HL-60/S4 treated with phorbol 12-myristate 13-acetate at 8.2 ng/mL for 4 days and 3 days (cell line): ENCODE results near the gene NPAS2.

Experiments used
- in situ Hi-C: fragments of 300-500 bp; cut with MboI; formaldehyde crosslinking; loops from 2 replicates; pipeline ENCODE4 v1.15.0; 2022; ENCODE audit warnings: low sequenced_read_pairs

NPAS2 gene

DNA sequence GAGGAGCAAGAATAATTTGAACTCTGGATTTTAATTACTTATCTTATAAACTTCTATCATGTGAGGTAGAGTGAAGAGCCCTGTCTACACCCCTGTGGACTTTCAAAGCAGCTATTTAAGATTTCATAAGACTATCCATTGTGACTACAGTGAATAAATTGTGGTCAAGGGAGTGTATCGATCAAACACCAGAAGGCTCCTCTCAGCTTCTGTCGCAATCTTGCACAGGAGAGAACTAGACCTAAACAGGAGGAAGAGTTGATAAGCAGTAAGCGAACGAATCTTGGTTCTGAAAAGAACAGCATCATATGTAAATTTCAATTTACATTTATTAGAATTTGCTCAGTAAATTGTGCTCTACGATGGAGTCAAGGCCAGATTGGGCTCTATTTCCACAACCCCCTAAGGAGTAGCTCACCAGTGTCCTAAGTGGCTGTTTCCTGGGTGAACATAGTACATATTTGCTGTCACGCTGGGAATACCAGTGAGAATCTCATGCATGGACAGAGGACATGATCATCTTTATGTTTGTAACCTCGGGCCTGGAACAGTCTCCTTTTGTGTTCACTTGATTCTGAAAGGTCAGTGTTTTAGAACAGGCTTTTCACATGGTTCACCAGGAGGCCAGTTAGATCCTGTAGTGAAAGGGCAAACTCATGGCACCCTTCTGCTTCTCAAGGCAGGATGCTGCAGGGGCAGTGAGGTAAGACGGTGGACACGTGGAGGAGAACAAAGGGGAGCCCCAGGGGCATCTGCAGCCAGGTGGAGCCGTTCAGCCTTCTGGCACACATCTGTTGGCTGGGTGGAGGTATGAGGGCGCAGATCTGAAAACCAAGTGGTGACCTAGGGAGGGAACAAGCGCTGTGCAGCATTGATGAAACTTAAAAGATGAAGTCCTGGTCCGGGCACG lies 33.3 kb downstream of the NPAS2 start:
- in situ Hi-C loops: no loop called here

DNA sequence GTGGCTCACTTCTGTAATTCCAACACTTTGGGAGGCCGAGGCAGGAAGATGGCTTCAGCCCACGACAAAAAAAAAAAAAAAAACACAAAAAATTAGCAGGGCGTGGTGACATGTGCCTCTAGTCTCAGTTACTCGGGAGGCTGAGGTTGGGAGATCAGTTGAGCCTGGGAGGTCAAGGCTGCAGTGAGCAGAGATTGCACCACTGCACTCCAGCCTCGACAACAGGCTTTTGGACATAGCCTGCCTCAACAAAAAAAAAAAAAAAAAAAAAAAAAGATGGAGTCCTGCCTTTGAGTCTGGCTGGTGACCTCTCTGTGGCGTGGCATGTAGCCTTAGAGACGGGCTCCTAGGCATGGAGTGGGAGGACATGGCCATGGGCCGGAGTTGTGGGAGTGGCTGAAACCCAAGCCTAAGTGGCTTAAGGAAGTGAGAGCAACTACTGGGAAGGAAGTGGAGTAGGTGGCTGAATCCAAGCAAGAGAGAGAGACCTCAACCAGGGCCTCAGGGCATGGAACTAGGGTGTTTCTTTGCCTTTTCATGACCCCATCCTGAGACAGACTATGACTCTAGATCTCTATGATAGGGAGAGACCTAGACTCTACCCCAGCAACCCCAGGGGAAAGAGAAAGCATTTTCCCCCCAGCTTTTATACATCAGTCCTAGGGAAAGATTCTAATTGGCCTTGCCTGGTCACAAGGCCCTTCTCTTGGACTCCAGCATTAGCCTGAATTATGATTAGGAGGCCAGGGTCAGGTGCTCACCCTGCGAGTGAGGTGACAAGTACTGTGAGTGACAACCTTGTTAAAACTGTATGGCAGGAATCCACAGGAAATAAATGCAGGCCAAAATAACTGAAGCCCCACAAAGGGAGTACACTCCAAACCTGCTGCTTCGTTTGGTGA lies 34.2 kb downstream of the NPAS2 start:
- in situ Hi-C loops: no loop called here

DNA sequence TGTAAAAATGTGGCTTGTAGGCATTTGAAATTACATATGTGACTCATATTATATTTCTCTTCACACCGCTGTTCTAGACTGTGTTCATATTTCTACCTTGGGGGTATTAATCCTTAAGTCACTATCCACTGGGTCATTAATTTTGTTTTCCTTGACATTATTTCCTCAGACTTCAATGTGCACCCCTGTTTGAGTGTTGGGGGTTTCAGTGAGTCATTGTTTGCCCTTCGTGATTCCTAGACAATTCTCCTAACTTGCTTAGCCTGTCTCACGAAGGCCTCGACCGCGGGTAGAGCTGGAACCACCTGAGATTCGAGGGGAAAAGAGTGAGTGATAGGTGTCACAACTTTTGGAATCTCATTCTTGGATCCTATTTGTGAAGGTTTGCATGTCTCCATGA lies 35.1 kb downstream of the NPAS2 start:
- in situ Hi-C loops: no loop called here

DNA sequence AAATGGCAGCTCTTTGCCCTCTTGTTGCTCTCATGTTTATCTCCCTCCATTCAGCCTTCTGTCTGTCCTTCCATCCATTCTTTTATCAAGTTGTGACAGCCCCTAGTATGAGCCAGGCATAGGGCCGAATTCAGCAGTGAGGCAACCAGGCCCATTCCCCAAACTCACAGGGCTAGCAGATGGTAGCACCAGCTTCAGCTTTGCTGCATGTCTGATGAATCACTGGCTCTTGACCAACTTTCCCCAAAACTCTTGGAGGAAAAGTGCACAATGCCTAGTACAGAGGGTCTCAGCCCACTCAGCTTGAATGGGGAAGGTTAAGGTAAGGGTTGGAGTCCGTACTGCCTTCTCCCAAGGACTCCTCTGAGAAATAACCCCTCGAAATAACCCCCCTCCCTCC lies 35.7 kb downstream of the NPAS2 start:
- in situ Hi-C loops: no loop called here

DNA sequence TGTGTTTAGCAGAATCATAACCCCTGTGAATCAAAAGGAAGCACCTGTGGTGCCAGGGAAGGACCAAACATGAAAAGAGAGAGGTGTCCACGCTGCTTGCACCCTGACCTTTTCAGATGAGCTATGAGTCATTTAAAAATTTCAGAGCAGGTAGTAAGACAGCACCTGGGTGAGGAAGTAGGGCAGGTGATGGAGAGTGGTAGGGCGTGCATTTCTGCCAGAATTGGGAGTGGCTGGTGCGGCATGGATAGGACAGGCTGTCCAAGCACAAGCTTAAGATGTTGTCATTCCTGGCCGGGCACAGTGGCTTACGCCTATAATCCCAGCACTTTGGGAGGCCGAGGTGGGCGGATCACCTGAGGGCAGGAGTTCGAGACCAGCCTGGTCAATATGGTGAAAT lies 36.8 kb downstream of the NPAS2 start:
- in situ Hi-C loops: no loop called here

DNA sequence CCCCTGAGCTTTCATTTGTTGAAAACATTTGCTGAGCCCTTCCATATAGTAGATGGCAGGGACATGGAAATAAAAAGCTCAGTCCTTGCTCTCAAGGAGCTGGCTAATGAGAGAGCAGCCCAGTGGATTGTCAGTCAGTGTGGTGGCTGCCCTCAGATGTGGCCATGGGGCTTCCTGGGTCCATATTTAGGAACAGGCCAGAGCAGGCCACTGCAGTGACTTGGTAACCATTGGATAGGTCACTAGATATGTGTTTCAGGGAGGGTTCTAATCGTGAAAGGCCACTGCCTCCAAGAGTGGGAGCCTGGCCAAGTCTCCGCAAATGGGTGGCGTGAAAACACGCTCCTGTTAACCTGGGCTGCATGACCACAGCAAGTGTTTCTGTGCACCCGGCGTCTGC lies 37.4 kb downstream of the NPAS2 start:
- in situ Hi-C loops: no loop called here

DNA sequence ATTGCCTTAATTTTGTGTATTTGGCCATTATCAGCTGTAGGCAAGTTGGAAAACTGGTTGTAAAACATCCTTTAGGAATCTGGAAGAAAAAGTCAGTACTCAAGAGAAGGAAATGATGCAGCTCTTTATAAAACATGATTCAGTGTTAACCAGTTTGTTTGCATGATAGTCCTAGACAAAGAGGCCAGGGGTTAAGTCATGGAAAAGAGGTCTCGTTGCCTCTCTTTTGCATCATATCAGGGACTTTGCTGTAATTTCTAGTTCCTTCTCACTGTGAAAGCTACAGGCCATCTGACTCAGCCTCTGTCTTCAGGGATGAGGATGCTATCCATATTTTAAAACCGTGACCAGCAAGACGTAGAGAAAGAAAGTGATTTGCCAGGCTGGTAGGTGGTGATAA lies 38.0 kb downstream of the NPAS2 start:
- in situ Hi-C loops: no loop called here

DNA sequence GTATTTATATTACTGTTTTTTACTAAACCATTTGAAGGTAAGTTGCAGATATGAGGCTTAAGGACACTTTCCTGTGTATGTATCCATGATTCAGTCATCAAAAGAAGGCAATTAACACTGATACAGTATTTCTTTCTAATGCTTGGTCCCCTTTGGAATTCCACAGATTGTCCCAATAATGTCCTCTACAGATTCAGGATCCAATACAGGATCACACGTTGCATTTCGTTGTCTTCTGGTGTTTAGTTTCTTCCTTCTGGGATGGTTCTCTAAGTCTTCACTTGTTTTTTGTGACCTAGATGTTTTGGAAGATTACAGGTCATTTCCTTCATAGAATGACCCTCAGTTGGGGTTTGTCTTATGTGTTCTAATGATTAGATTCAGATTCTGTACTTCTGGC lies 40.0 kb downstream of the NPAS2 start:
- in situ Hi-C loops: no loop called here

DNA sequence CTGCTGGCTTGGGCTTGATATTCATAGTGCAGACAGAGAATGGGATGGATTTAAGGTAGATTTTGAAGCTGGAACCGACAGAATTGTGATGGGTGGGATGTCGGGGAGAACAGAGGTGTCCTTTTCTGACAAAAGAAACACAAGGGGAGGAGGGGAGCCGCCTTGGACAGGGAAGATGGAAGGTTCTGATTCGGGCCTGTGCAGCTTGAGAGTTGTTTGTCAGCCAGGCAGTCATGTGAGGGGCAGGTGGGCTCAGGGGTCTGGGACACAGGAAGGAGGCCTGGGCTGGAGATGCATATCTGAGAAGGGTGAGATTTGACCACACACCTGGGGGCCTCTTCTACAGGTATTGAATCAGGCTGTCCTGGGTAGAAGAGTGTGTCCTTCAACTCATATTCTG lies 41.4 kb downstream of the NPAS2 start:
- in situ Hi-C loops: no loop called here

DNA sequence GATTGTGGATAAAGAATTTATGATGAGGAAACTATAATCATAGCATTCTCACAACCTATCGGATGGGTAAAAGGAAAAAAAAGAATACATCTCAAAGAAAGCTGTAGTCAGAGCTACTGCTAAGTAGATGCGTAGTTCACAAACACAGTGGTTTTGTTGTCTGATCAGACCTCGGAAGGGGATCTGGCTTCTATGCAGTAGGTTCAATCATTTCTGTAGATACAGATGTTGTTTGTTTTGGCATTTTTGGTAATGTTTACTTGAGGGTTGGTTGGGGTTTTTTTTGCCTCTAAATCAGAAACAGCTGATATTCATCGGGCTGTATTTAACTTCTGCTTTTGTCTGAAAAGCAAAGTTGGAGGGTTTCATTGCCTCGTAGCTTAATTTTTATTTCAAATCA lies 42.1 kb downstream of the NPAS2 start:
- in situ Hi-C loops: no loop called here

DNA sequence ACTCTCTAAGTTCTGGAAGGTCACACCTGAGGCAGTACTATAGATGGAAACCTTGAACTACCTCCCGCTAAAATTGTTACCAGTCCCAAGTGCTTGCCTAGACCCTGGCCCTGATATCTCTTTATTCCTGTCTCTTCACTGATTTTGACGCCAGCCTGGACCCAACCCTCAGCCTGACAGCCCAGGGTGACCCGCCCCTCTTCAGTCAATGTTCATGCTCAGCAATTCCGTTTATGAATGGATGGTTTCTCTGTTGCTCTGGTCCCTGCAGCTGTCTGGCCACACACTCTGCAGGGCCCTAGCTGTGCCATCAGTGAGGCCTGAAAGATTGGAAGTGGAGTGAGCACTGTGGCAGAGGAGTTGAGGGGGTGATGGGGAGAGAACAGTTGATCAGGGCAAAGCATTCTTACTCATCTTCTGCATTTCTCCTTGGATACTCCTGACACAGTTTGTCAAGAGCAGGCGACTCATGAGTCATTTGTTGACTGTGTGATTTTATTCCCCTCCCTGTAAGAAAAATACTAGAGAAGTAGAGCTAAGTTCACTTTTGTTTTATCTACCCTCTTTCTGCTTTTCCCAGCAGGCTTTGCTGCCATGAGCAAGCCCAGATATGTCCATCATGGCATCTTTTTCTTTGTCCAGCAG lies 46.0 kb downstream of the NPAS2 start:
- in situ Hi-C loops: no loop called here

DNA sequence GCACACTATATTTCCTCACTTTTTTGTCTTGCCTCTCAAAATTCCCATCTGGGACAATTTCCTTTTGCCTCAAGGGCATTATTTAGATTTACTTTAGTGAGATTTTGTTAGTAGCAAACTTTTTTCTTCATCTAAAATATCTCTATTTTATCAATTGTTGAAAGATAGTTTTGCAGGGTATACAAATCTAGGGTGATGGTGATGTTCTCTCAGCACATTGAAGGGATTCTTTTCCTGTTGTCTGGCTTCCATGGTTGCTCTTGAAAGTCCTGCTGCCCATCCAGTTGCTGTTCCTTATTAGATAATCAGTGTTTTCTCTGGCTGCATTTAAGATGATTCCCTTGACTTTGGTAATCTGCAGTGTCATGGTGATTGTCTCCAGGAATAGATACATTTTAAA lies 48.1 kb downstream of the NPAS2 start:
- in situ Hi-C loops: no loop called here

DNA sequence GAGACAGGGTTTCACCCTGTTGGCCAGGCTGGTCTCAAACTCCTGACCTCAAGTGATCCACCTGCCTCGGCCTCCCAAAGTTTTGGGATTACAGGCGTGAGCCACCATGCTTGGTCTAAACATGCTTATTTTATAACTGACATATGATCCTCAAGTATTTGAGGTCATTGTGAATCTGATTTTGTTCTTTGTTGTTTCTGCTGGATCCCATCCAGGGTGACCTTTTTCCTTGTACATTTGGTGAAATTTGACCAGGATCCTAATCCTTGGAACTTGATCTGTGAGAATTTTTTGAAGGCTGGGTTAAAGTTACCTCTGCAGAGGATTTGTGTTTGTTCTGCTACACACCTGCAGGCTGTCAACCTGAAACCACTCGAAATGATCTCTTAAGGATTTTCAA lies 49.2 kb downstream of the NPAS2 start:
- in situ Hi-C loops: no loop called here

DNA sequence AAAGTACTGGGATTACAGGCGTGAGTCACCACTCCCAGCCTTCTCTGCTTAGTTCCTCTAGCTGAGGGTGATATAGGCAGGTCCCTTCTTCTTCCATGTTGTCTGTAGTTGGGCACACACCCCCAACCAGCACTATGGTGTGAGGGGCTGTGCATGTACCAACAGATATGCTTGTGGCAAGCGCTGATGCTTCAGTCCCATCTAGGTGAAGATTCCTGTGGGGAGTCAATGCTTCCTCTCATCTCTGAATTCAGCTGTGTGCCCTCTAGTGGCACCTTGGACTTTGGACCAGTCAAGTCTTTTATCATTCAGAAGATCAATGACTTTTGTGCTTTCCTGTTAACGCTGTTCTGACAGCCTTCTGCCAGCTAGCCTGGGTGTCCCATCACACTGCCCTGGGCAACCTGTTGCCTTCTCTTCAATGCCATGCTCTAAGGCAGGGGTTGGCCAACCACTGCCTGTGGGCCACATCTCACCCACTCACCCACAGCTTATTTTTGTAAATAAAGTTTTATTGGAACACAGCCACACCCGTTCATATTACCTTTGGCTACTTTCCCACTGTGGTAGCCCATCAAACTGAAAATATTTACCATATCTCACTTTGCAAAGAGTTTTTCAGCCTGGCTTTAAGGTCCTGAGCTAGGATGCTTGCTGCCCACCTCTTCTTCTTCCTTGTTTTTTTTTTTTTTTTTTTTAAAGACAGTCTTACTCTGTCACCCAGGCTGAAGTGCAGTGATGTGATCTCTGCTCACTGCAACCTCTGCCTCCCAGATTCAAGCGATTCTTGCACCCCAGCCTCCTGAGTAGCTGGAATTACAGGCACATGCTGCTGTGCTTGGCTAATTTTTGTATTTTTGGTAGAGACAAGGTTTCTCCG lies 51.0 kb downstream of the NPAS2 start:
- in situ Hi-C loops: no loop called here

DNA sequence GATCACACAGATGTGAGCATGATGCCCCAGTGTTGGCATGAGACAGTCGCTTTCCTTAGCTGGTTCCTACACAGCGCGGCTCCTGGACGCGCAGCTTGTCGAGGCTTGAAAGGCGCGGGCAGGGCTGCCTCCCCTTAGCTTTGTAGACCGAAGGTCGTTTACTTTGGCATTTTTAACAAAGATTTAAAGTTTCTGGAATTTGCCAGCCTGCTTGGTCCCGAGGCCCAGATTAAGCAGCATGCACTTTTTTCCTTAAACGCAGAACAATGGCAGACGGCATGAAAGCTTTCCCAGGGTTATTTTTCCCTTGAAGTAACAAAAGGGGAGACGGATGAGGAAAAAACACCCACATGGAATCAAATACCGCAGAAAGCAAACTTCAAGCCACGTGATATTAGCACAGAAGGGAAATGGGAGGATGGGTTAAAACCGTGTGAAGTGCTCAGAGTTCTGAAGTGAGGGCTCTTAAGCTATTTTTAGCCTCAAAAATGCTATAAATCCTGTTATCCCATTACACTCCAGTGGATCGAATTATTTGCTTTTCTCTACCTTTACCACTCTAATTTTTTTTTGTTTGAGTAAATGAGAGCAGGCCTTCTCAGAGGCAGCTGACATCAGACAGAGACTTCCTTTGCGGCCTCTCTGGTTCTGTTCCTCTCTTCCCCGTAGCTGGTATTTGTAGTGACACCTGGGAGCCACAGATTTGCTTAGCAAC lies 55.7 kb downstream of the NPAS2 start:
- in situ Hi-C loops: no loop called here

DNA sequence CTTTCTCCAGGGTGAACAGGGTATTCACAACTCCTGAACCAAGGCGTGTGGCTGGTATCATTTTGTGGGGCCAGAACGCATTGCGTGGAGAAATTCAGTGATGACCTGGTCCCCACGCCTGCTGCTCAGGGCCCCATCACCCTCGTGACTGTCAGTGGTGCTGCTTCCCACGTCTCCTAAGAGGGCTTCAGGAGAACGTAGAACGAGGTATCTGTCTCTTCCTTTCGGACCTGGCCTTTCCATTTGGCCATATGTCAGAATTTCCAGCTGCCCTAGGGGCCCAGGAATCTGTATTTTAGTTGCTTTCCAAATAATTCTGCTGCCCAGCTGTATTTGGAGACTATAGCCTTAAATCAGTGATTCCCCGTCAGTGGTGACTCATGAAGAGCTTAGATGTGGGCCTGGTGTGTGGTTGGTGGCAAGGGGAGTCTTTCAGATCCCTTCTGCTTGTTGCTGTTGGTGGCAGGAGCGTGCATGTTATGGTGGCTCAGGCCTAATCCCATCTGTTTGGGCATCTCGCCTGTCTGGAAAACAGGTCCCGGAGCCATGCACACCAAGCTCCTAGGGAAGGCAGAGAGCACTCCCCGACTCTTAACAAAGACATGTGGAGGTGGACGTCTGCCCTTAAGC lies 56.4 kb downstream of the NPAS2 start:
- in situ Hi-C loops: no loop called here

DNA sequence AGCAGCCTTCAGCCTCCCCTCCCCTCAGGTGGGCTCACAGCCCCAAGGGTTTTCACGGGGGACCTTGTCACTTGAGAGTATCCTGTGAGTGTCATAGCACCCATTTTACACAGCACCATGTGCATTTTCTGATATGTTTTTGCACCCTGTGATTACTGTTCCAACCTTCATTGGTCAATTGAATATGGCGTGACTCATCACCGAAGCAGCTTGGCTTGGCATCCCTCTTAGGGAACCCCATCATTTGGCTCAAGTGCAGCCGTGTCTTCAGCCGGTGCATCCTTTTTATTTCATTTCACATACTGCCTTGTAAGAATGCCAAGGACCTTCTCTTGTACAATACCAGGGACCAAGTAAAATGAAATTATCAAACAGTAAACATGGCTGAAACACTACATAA lies 57.6 kb downstream of the NPAS2 start:
- in situ Hi-C loops: no loop called here

DNA sequence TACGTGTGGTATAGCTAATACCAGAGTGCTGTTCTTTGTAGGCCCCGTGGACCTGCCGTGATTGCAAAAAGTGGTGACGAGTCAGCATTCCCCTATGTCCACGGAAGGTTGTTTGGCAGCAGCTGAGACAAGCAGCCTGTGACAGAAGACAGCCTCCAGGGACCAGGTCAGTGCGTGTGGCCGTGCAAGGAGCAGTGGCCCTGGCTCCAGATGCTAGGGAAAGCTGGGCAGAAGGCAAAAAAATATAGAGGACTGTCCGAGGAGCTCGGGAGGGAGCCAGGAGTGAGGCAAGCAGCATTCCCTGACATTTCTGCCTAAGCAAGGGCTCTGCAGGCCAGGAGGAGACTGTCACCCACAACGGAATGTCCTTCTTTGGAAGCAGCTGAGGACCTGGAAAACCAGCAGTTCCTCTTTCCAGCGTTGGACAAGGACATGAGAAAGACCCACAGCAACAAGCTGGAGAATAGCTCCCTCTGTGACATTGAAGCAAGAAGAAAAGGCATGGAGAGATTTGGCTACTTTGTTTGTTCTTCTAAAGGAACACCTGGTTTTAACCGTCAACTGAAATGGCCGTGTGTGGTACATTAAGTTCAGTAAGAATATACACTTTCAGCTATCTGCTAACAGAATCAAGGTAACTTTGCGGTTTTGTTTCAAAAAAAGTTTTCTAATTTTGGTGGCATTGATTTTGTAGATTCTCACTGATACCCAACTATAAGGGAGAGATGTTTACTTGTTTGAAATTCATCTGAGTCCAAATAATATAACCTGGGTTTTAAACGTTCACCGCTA lies 58.3 kb downstream of the NPAS2 start:
- in situ Hi-C loops: no loop called here

DNA sequence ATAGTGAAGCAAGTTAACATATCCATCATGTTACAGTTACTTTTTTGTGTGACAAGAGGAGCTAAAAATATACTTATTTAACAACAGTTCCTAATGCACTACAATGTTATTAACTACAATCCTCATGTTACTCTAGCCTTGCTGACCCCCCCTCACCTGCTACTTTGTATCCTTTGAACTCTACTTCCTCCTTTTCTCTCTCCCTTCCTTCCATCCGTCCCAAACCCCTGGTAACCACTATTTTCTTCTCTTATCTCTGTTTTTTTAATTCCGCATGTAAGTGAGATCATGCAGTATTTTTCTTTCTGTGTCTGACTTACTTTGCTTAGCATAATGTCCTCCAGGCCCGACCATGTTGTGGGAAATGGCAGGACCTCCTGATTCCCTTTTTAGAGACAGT lies 59.4 kb downstream of the NPAS2 start:
- in situ Hi-C loops: no loop called here
